GM12878 (cell line): ENCODE results near the gene TRIM41. TPM values are rescaled to one million over a fixed set of nuclear protein-coding genes. Genes with fewer than 3 reads are reported as not detected.

ENCODE experiments used
- ATAC-seq: fragments of 200-7000 bp; cut with Tn5 transposase; 3 replicates; pipeline ENCODE4 v1.9.1; 2020; ENCODE audit warnings: mild to moderate bottlenecking, moderate library complexity
- BruUV-seq: library from RNA; stranded (reverse); fragments of 400-500 nt; replicated peaks from 2 replicates; lab custom pipeline; 2021; lab: Mats Ljungman, UMichigan
- CTCF ChIA-PET: fragments of 300-600 bp; sonication (Branson Sonifier 250); formaldehyde crosslinking; extraction: SDS; loops from one replicate; lab custom pipeline; 2021; ENCODE audit warnings: inconsistent platforms; lab: Yijun Ruan, JAX
- POLR2A ChIA-PET: fragments of 350-600 bp; formaldehyde crosslinking; extraction: SDS; loops from one replicate; lab custom pipeline; 2021; ENCODE audit warnings: inconsistent platforms; lab: Charles Lee
- RAD21 ChIA-PET: fragments of 300-600 bp; sonication (Branson Sonifier 250); formaldehyde crosslinking; loops from one replicate; lab custom pipeline; 2023; ENCODE audit warnings: antibody characterized with exemption; ENCODE audit not compliant: unreplicated experiment; lab: Charles Lee
- SMC1A ChIA-PET: fragments of 300-600 bp; sonication (Branson Sonifier 250); formaldehyde crosslinking; loops from one replicate; lab custom pipeline; 2023; ENCODE audit not compliant: unreplicated experiment, uncharacterized antibody; lab: Charles Lee
- DNase-seq: peaks from one replicate; pipeline ENCODE4 v3.0.0-alpha.2; 2011; ENCODE audit warnings: low read depth, low spot score
- FAIRE-seq: peaks from 3 replicates; lab custom pipeline; 2011; peaks lifted over from hg19 to GRCh38; lab: Jason Lieb, UNC
- H2AFZ ChIP-seq: 2 replicates; pipeline ENCODE4 v1.6.0; 2011; ENCODE audit warnings: low read depth, low read length, control low read depth; ENCODE audit not compliant: control insufficient read depth
- H3K27ac ChIP-seq: 2 replicates; pipeline ENCODE4 v1.5.1; 2011; ENCODE audit warnings: control low read depth; ENCODE audit not compliant: control insufficient read depth, insufficient read depth
- H3K27me3 ChIP-seq, 2 experiments: replicated peaks in 1 of 2; 2 replicates each; pipeline versions ENCODE4 v1.6.0 to v1.6.1; 2011; ENCODE audit warnings: low read length in 1 of 2; ENCODE audit not compliant: control insufficient read depth in 2 of 2, insufficient read depth in 2 of 2
- H3K36me3 ChIP-seq, 2 experiments: 2 replicates each; pipeline ENCODE4 v1.5.1; 2011; ENCODE audit warnings: low read length in 1 of 2; ENCODE audit not compliant: control insufficient read depth in 2 of 2, insufficient read depth in 2 of 2
- H3K4me1 ChIP-seq: 2 replicates; pipeline ENCODE4 v1.6.1; 2011; ENCODE audit warnings: mild to moderate bottlenecking, low read length, moderate library complexity, mixed read lengths; ENCODE audit not compliant: control insufficient read depth, insufficient read depth
- H3K4me2 ChIP-seq: 2 replicates; pipeline ENCODE4 v1.6.0; 2011; ENCODE audit warnings: control low read depth; ENCODE audit not compliant: control insufficient read depth, insufficient read depth
- H3K4me3 ChIP-seq: fragments of 200-600 bp; sonication (generic); 2 replicates; pipeline ENCODE4 v1.5.1; 2016
- H3K79me2 ChIP-seq: 2 replicates; pipeline ENCODE4 v1.6.0; 2011; ENCODE audit warnings: low read length; ENCODE audit not compliant: control insufficient read depth, insufficient read depth
- H3K9ac ChIP-seq: 2 replicates; pipeline ENCODE4 v1.8.0; 2011; ENCODE audit warnings: low read length, control low read depth, mixed read lengths; ENCODE audit not compliant: control insufficient read depth, insufficient read depth
- H3K9me3 ChIP-seq: replicated peaks from 3 replicates; pipeline ENCODE4 v1.5.1; 2011; ENCODE audit warnings: mild to moderate bottlenecking, low read length; ENCODE audit not compliant: control insufficient read depth, insufficient read depth
- H4K20me1 ChIP-seq: 2 replicates; pipeline ENCODE4 v1.6.0; 2011; ENCODE audit not compliant: control insufficient read depth, insufficient read depth
- CEBPZ ChIP-seq: fragments of 150-350 bp; IDR thresholded peaks from 2 replicates; pipeline ENCODE4 v1.6.1; 2016; ENCODE audit warnings: low read depth, low read length
- EED ChIP-seq: sonication (generic); IDR thresholded peaks from 2 replicates; pipeline ENCODE4 v1.6.1; 2016; ENCODE audit warnings: antibody characterized with exemption, low read depth
- ETV6 ChIP-seq, 2 experiments: fragments of 450-650 bp in 1 of 2; IDR thresholded peaks in 1 of 2; conservative IDR thresholded peaks in 1 of 2; 2 replicates each; pipeline ENCODE4 v1.6.1; 2014; ENCODE audit warnings: antibody characterized with exemption in 1 of 2, borderline replicate concordance in 1 of 2, low read depth in 1 of 2, mild to moderate bottlenecking in 1 of 2, moderate library complexity in 1 of 2
- FOS ChIP-seq: IDR thresholded peaks from 3 replicates; pipeline ENCODE4 v1.6.1; 2011; ENCODE audit warnings: borderline replicate concordance; ENCODE audit not compliant: insufficient read length; ENCODE audit errors: extremely low read depth
- IKZF2 ChIP-seq, 2 experiments: fragments of 450-650 bp; IDR thresholded peaks; 2 replicates each; pipeline ENCODE4 v1.6.1; 2017; ENCODE audit warnings: mild to moderate bottlenecking in 2 of 2, moderate library complexity in 2 of 2
- KAT2A ChIP-seq: conservative IDR thresholded peaks from 2 replicates; pipeline ENCODE4 v1.6.1; 2011; ENCODE audit warnings: low read depth, low read length; ENCODE audit not compliant: control insufficient read depth
- MTA3 ChIP-seq: IDR thresholded peaks from 2 replicates; pipeline ENCODE4 v1.6.1; 2012; ENCODE audit warnings: low read length, inconsistent platforms, borderline replicate concordance
- ZNF274 ChIP-seq: IDR thresholded peaks from one replicate; pipeline ENCODE4 v1.8.0; 2011; ENCODE audit not compliant: insufficient read length, insufficient read depth
- WGBS: methylation state at CpG from one replicate; pipeline ENCODE4 v1.1.6; 2016; ENCODE audit warnings: low lambda C conversion rate; ENCODE audit not compliant: insufficient replicate concordance, insufficient coverage; ENCODE audit errors: missing lambda C conversion rate; 5-methylcytosine and 5-hydroxymethylcytosine counted together
- in situ Hi-C: fragments of 300-500 bp; cut with MboI; formaldehyde crosslinking; loops from 9 replicates; pipeline ENCODE4 v1.14.3; 2018; ENCODE audit warnings: mixed read lengths
- intact Hi-C: fragments of 100-400 bp; cut with micrococcal nuclease; formaldehyde crosslinking; loops from one replicate; pipeline ENCODE4 v1.14.2; 2022; ENCODE audit not compliant: unreplicated experiment
- polyA plus RNA-seq, 11 experiments: library from polyadenylated mRNA; depleted of rRNA in 4 of 11; unstranded in 6 of 11; stranded (reverse) in 5 of 11; fragments of >200 nt; fragmentation: Nextera tagmentation in 4 of 11; fragmentation: Illumina TruSeq in 1 of 11; extraction: Ambion mirVana in 4 of 11; extraction: Trizol in 1 of 11; gene quantifications; 1 replicate in 1 of 11; 2 replicates in 10 of 11; pipeline versions ENCODE4 v1.2.1 to v1.2.3, GENCODE V29; 2011 to 2016; ENCODE audit warnings: inconsistent platforms in 2 of 11, missing spikeins in 2 of 11, low read depth in 1 of 11
- total RNA-seq, 4 experiments: library from RNA; depleted of rRNA in 3 of 4; stranded (reverse); fragments of >200 nt in 3 of 4; fragmentation: Illumina TruSeq in 1 of 4; extraction: Trizol in 1 of 4; gene quantifications; 2 replicates each; pipeline versions ENCODE4 v1.2.1 to v1.2.3, GENCODE V29; 2013 to 2021

TRIM41 gene
- total and polyA plus RNA-seq, 10 of the 15 experiments (the other 5 are each of a cell fraction or from before 2014, with no cell fraction given), result 1.0 to 28.9 (median 10.6) TPM

GRCh38 chr5:181195249-181195761, 27.8 kb upstream of the TRIM41 start:
- Histone ChIP-seq H3K79me2 (no peaks in the 10 kb centered on the region; the same call in 1 of the 2 replicates), H4K20me1 (no peaks in the 10 kb centered on the region), H3K4me2 (no peak overlapping the region), H2AFZ (no peak overlapping the region), H3K27ac (no peak overlapping the region), H3K9ac (no peak overlapping the region), H3K4me3 (no peak overlapping the region), H3K4me1 (peaks cover 22% of the 10 kb centered on the region), H3K36me3 (no peaks in the 10 kb centered on the region), H3K27me3 (no peaks in the 10 kb centered on the region), H3K9me3 (no peaks in the 10 kb centered on the region)
- no peak for TF ChIP-seq KAT2A
- in situ Hi-C loops (no loop called here), intact Hi-C loops (no loop called here)
- CTCF ChIA-PET, result no interaction called here
- POLR2A ChIA-PET, result interaction anchor here (0.5 to 0.6 kb wide), 2 partner anchors 12 to 686 kb away, joined by 3 to 8 read pairs; no protein-coding TSS in a partner anchor
- BruUV-seq, result no TSS peak
- SMC1A ChIA-PET, result no interaction called here
- RAD21 ChIA-PET, result no interaction called here
- WGBS, result 97% methylated on average over 42 of the region's 45 CpGs
- ATAC-seq, result no peak
- DNase-seq, result no peak
- FAIRE-seq, result no peak

- no peak overlapping the region for H2AFZ ChIP-seq
- in situ Hi-C loops, result no loop called here
- FAIRE-seq (no peak), ATAC-seq (no peak), DNase-seq (no peak)
- no TSS peak for BruUV-seq
- H3K27ac ChIP-seq, result no peak overlapping the region
- WGBS, result 61% methylated on average over 8 of the region's 8 CpGs
- TF ChIP-seq EED (no peak), IKZF2 (IDR thresholded peaks at IDR 0.05) (no peak), ZNF274 (no peak), MTA3 (no peak), CEBPZ (no peak), FOS (no peak), ETV6 (conservative IDR thresholded peaks at IDR 0.05 in 1 of 2, IDR thresholded peaks at IDR 0.05 in 1 of 2; ENCODE audit: borderline replicate concordance in 1 of 2, low read depth in 1 of 2) (no peak)
- ChIA-PET CTCF (interaction anchor here (0.8 to 1.5 kb wide), 2 partner anchors 9 to 63 kb away, joined by 3 to 5 read pairs; no protein-coding TSS in a partner anchor), RAD21 (interaction anchor here (1.5 to 3.1 kb wide), 4 partner anchors 9 to 57 kb away, joined by 4 to 10 read pairs (median 8); no protein-coding TSS in a partner anchor), POLR2A (interaction anchor here (0.6 to 3.1 kb wide), 4 partner anchors 9 to 50 kb away, joined by 3 to 18 read pairs (median 3); no protein-coding TSS in a partner anchor), SMC1A (interaction anchor here (1.8 to 3.0 kb wide), 2 partner anchors 9 to 13 kb away, joined by 10 to 15 read pairs; no protein-coding TSS in a partner anchor)
- no peaks in the 10 kb centered on the region for H4K20me1 ChIP-seq
- peaks cover 21% of the 10 kb centered on the region for H3K4me1 ChIP-seq
- H3K9ac ChIP-seq, result no peak overlapping the region
- intact Hi-C loops, result no loop called here
- no peak overlapping the region for H3K4me3 ChIP-seq
- H3K36me3 ChIP-seq, result no peaks in the 10 kb centered on the region
- no peaks in the 10 kb centered on the region; the same call in 1 of the 2 replicates for H3K79me2 ChIP-seq
- H3K27me3 ChIP-seq, result no peaks in the 10 kb centered on the region
- H3K9me3 ChIP-seq, result no peaks in the 10 kb centered on the region
- no peak overlapping the region for H3K4me2 ChIP-seq
Observed at GRCh38 chr5:181197326-181197951, 25.6 kb upstream of the TRIM41 start.
